Mucosa of descending colon (tissue), 3 donors: ENCODE measurements around the gene CYP2A7. TPM values are rescaled to one million over a fixed set of nuclear protein-coding genes. Genes with fewer than 3 reads are reported as not detected.
"Not testable (repeated sequence)": the region's sequence is repeated elsewhere in the genome, so short reads cannot be mapped to it uniquely, and the experiment has no call there.

Experiments
- ATAC-seq: fragments of 200-7000 bp; cut with Tn5 transposase; one replicate; pipeline ENCODE4 v1.9.1; 2020; ENCODE audit warnings: mild to moderate bottlenecking, moderate library complexity
- DNase-seq, 3 donors: peaks; one replicate each; pipeline ENCODE4 v3.0.0-alpha.2; 2020
- H3K36me3 ChIP-seq: fragments of 200-600 bp; one replicate; pipeline ENCODE4 v1.8.0; 2021; ENCODE audit warnings: low read depth, mild to moderate bottlenecking
- H3K4me1 ChIP-seq: fragments of 200-600 bp; one replicate; pipeline ENCODE4 v1.8.0; 2021; ENCODE audit warnings: low read depth, mild to moderate bottlenecking
- H3K4me3 ChIP-seq: fragments of 200-600 bp; one replicate; pipeline ENCODE4 v1.8.0; 2021; ENCODE audit warnings: mild to moderate bottlenecking
- H3K9me3 ChIP-seq: fragments of 200-600 bp; one replicate; pipeline ENCODE4 v1.8.0; 2021; ENCODE audit warnings: mild to moderate bottlenecking
- intact Hi-C, 2 donors: fragments of 100-400 bp; cut with DNase I in 1 of 2; cut with micrococcal nuclease in 1 of 2; formaldehyde crosslinking; loops; one replicate each; pipeline versions ENCODE4 v1.11.0 to v1.11.1; 2022; cut with DNase I, micrococcal nuclease
- long read RNA-seq, 2 donors: library from polyadenylated mRNA; unstranded; transcript quantifications; one replicate each; pipeline ENCODE4 v2.0.0, GENCODE V29; 2019 to 2021
- total RNA-seq, 3 donors: library from RNA; stranded (reverse); fragmentation: NEBNext Ultra II Directional in 2 of 3; extraction: Animal tissue kit (Norgen Biotek cat#: 25700) in 2 of 3; gene quantifications; one replicate each; pipeline versions ENCODE4 v1.2.1 to v1.2.4, GENCODE V29; 2021 to 2023
- TF ChIP-seq, protein P1 (sequence below): fragments of 200-600 bp; IDR thresholded peaks from one replicate; pipeline ENCODE4 v1.8.0; 2022; ENCODE audit warnings: antibody characterized with exemption, mild to moderate bottlenecking
- donor health status: DM: no; HTN: no; CAD: no; lungs with moderate emphysema.
- donor health status: DM: no; HTN: no; CAD: no.
- donor health status: DM: no; HTN: yes; CAD: no.

Gene CYP2A7, protein sequence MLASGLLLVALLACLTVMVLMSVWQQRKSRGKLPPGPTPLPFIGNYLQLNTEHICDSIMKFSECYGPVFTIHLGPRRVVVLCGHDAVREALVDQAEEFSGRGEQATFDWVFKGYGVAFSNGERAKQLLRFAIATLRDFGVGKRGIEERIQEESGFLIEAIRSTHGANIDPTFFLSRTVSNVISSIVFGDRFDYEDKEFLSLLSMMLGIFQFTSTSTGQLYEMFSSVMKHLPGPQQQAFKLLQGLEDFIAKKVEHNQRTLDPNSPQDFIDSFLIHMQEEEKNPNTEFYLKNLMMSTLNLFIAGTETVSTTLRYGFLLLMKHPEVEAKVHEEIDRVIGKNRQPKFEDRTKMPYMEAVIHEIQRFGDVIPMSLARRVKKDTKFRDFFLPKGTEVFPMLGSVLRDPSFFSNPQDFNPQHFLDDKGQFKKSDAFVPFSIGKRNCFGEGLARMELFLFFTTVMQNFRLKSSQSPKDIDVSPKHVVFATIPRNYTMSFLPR
- not detected for total RNA-seq
- long read RNA-seq, donor 1: 0 reads
- long read RNA-seq, donor 2: 0 reads

DNA sequence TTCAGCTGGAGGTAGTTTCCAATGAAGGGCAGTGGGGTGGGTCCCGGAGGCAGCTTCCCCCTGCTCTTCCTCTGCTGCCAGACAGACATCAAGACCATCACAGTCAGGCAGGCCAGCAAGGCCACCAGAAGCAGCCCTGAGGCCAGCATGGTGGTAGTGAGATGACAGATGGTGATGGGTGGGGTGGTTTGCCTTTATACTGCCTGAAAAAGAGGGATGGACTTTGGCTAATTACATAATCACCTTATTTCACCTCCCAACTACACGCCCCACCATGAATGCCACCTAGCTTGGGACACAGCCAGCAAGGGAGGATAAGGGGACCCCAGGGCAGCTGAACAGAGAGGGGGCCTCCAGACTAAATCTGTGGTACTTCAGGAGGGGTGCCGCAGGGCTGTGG lies at the start of gene CYP2A7:
Gene CYP2A7 (minus strand): TSS at position 170 of the 400 bp plus-strand sequence. CDS start 21 bp downstream, at position 149.
- intact Hi-C loops, H3K9me3 ChIP-seq, H3K4me1 ChIP-seq, H3K36me3 ChIP-seq, H3K4me3 ChIP-seq: not testable (repeated sequence)
- peak in 1 of 3 donors; percentile 8 for DNase-seq
- ATAC-seq: peak; percentile 65

DNA sequence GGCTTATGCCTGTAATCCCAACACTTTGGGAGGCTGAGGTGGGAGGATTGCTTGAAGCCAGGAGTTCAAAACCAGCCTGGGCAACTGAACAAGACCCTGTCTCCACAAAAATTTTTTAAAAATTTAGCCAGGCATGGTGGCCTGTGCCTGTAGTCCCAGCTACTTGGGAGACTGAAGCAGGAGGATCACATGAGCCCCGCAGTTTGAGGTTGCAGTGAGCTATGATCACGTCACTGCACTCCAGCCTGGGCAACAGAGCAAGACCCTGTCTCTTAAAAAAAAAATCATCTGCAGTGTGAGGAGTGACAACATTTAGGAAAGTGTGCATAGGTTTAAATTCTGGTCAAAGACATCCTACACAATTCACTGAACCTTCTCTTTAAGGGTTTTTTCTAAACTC lies 48.8 kb upstream of the CYP2A7 start:
- DNase-seq, H3K4me1 ChIP-seq, H3K9me3 ChIP-seq: not testable (repeated sequence)

DNA sequence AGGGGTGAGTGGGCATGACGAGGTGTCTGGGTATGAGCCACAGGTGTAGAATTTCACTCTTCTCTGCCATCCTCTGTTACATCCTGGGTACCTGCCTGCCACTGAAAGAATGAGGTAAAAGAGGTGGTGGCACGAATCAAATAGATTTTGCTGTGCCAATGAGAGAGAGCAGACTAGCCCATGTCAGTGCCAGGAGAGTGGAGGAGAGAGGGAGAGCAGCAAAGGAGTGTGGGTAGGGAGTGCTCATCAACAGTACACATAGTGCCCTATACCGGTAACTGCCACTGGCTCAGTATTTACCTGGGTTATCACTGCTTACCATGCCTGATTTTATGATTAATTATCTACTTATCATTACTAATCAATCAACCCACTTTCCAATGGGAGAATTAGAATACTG lies 47.9 kb upstream of the CYP2A7 start:
- H3K4me1 ChIP-seq, H3K9me3 ChIP-seq, ATAC-seq, H3K4me3 ChIP-seq, DNase-seq, H3K36me3 ChIP-seq, intact Hi-C loops: not testable (repeated sequence)

More for the DNA sequence above, 48.8 kb upstream of the CYP2A7 start:
- H3K4me3 ChIP-seq, intact Hi-C loops, ATAC-seq, H3K36me3 ChIP-seq: not testable (repeated sequence)

DNA sequence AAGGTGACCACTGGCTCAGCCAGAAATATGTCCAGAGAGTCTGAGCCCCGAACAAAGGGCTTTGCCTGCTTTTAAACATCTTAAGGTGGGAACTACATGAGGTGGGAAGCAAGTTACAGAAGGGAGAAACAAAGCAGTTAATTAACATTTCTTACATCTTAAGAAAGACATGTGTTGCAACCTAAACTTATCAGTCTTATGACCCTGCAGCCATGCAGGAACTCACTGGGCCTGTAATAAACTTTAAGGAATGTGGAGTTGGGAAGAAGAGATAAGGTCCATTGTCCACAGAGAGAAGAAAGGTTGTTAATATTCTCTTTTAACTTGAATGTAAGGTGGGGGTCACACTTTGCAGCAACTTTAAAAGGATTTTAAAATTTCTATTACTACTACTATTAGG lies 46.8 kb upstream of the CYP2A7 start:
- Histone ChIP-seq H3K36me3 (no peaks in the 10 kb centered on the region), H3K4me3 (no peak overlapping the region), H3K4me1 (no peaks in the 10 kb centered on the region), H3K9me3 (no peaks in the 10 kb centered on the region)
- intact Hi-C loops: no loop called here
- ATAC-seq (no peak), DNase-seq (no peak)
- TF ChIP-seq, protein P1, sequence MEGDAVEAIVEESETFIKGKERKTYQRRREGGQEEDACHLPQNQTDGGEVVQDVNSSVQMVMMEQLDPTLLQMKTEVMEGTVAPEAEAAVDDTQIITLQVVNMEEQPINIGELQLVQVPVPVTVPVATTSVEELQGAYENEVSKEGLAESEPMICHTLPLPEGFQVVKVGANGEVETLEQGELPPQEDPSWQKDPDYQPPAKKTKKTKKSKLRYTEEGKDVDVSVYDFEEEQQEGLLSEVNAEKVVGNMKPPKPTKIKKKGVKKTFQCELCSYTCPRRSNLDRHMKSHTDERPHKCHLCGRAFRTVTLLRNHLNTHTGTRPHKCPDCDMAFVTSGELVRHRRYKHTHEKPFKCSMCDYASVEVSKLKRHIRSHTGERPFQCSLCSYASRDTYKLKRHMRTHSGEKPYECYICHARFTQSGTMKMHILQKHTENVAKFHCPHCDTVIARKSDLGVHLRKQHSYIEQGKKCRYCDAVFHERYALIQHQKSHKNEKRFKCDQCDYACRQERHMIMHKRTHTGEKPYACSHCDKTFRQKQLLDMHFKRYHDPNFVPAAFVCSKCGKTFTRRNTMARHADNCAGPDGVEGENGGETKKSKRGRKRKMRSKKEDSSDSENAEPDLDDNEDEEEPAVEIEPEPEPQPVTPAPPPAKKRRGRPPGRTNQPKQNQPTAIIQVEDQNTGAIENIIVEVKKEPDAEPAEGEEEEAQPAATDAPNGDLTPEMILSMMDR: no peak

DNA sequence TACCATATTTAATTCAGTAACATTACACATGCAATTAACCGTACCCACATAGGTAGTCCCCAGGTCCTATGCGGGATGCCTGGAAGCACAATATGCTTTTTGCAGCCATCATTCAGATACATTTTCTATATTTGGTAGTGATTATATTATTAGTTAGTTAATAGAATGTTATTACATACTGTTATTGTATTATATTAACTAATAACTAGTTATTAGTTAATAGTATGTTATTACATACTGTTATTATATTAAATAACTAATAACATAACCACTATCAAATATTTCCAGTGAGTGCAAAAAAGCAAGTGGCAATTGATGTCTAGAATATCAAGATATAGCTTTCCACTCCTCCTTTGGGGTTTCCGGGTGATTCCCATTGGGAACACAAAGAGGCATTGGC lies 45.5 kb upstream of the CYP2A7 start:
- no peak for DNase-seq
- Histone ChIP-seq H3K4me3 (no peak overlapping the region), H3K9me3 (no peaks in the 10 kb centered on the region), H3K36me3 (no peaks in the 10 kb centered on the region), H3K4me1 (peaks cover 2% of the 10 kb centered on the region)
- TF ChIP-seq, protein P1: no peak
- no peak for ATAC-seq
- intact Hi-C loops: no loop called here

DNA sequence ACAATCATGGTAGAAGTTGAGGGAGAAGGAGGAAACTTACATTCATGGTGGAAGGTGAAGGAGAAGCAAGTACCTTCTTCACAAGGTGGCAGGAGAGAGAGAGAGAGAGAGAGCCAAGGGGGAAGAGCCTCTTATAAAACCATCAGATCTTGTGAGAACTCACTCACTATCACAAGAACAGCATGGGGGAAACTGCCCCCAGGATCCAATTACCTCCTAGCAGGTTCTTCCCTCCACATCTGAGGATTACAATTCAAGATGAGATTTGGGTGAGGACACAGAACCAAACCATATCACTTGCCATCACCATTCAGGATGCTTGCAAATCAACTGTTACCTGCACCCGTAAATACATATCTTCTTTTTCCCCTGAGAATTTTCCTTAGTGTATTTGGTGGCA lies 44.2 kb upstream of the CYP2A7 start:
- DNase-seq, intact Hi-C loops, ATAC-seq, H3K9me3 ChIP-seq, H3K4me1 ChIP-seq, H3K36me3 ChIP-seq, H3K4me3 ChIP-seq: not testable (repeated sequence)

DNA sequence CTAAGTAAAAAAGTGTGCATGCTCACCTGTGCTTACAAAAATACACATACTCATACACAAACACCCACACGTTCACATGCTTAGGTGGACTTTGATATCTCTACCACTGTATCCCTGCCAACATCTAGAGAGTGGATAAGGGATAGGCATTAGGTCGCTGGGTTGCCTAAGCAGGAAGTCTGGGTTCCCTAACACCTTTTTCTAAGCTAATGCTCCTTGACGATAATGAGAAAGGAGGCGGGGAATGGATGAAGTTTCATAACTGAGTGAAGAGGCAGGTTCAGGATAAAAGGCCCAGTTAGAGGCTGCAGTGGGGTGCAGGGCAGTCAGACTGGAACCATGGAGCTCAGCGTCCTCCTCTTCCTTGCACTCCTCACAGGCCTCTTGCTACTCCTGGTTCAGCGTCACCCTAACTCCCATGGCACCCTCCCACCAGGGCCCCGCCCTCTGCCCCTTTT lies 41.9 kb upstream of the CYP2A7 start:
- H3K4me3 ChIP-seq: no peak overlapping the region
- no peaks in the 10 kb centered on the region for H3K36me3 ChIP-seq
- TF ChIP-seq, protein P1: no peak
- peaks cover 13% of the 10 kb centered on the region for H3K9me3 ChIP-seq
- peak; percentile 64 for ATAC-seq
- H3K4me1 ChIP-seq: peaks cover 13% of the 10 kb centered on the region
- intact Hi-C loops: no loop called here
- DNase-seq: peak in 2 of 3 donors; percentile 37 to 45

DNA sequence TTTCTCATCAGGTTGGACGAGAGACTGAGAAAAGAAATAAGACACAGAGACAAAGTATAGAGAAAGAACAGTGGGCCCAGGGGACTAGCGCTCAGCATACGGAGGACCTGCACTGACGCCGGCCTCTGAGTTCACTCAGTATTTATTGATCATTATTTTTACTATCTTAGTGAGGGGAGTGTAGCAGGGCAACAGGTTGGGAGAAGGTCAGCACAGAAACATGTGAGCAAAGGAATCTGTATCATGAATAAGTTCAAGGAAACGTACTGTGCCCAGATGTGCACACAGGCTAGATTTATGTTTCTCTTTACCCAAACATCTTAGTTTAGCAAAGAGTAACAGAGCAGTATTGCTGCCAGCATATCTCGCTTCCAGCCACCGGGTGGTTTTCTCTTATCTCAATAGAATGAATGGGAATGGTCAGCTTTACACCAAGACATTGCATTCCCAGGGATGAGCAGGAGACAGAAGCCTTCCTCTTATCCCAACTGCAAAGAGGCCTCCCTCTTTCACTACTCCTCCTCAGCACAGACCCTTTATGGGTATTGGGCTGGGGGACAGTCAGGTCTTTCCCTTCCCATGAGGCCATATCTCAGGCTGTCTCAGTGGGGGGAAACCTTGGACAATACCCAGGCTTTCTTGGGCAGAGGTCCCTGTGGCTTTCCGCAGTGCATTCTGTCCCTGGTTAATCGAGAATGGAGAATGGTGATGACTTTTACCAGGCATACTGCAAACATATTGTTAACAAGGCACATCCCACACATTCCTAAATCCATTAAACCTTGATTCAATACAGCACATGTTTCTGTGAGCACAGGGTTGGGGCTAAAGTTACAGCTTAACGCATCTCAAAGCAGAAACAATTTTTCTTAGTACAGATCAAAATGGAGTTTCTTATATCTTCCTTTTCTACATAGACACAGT lies 40.5 kb upstream of the CYP2A7 start:
- DNase-seq, intact Hi-C loops, H3K36me3 ChIP-seq, ATAC-seq, H3K4me3 ChIP-seq: not testable (repeated sequence)
- Histone ChIP-seq H3K4me1 (peaks cover 13% of the 10 kb centered on the region), H3K9me3 (peaks cover 17% of the 10 kb centered on the region)
